ENCODE results near the gene WNT7B. TPM values are rescaled to one million over a fixed set of nuclear protein-coding genes. Genes with fewer than 3 reads are reported as not detected.

Gene WNT7B
- total RNA-seq, 1 experiment from 2014 or later: 0.57 TPM

GRCh38 chr22:46008836-46009596, 32.1 kb upstream of the WNT7B start:
- no peaks in the 10 kb centered on the region for H3K9me3 Mint-ChIP-seq (ENCODE audit: unreplicated experiment)
- H3K4me3 Mint-ChIP-seq (ENCODE audit: unreplicated experiment): no peak overlapping the region
- H3K27me3 ChIP-seq (replicated peaks; ENCODE audit: control insufficient read depth, insufficient read depth, low read length): no peaks in the 10 kb centered on the region
- H3K4me3 ChIP-seq (ENCODE audit: low read depth, low read length): no peak overlapping the region
- H3K4me1 Mint-ChIP-seq (ENCODE audit: low read depth, unreplicated experiment): no peaks in the 10 kb centered on the region
- ChIA-PET POLR2A (interaction anchor here (0.6 kb wide), 1 partner anchor 193 kb away, joined by 3 read pairs; no protein-coding TSS in a partner anchor), CTCF (interaction anchor here (1.4 to 4.2 kb wide), 2 partner anchors 13 to 28 kb away, joined by 3 to 33 read pairs; no protein-coding TSS in a partner anchor)
- no peak overlapping the region for H3K27ac Mint-ChIP-seq (ENCODE audit: unreplicated experiment)
- H3K36me3 Mint-ChIP-seq (ENCODE audit: insufficient read depth, unreplicated experiment): peaks cover 8% of the 10 kb centered on the region
- H3K9me3 ChIP-seq: 0 out of 2 replicates have a peak, but pooled peaks cover 5% of the 10 kb centered on the region
- no TSS peak for BruUV-seq (replicated peaks)
- no peak for TF ChIP-seq CTCF (IDR thresholded peaks at IDR 0.05; ENCODE audit: insufficient read depth in 1 of 2, low read depth in 1 of 2, low read length in 1 of 2, severe bottlenecking in 1 of 2, unreplicated experiment in 1 of 2)
- H3K27me3 Mint-ChIP-seq (ENCODE audit: insufficient read depth, unreplicated experiment): no peaks in the 10 kb centered on the region
- no peaks in the 10 kb centered on the region for H3K36me3 ChIP-seq (ENCODE audit: control insufficient read depth, insufficient read depth, low read length)
- intact Hi-C loops (cut with micrococcal nuclease; ENCODE audit: unreplicated experiment): no loop called here
- H3K4me1 ChIP-seq: peaks cover 17% of the 10 kb centered on the region
- no peak for DNase-seq

GRCh38 chr22:46008291-46008690, 31.3 kb upstream of the WNT7B start:
- ChIA-PET CTCF (interaction anchor here (1.2 to 4.2 kb wide), 3 partner anchors 13 to 108 kb away, joined by 3 to 33 read pairs (median 4); no protein-coding TSS in a partner anchor), POLR2A (interaction anchor here (0.6 kb wide), 1 partner anchor 192 kb away, joined by 3 read pairs; no protein-coding TSS in a partner anchor)
- Mint-ChIP-seq H3K9me3 (ENCODE audit: unreplicated experiment) (no peaks in the 10 kb centered on the region), H3K36me3 (ENCODE audit: insufficient read depth, unreplicated experiment) (peaks cover under 1% of the 10 kb centered on the region), H3K4me3 (ENCODE audit: unreplicated experiment) (no peak overlapping the region), H3K27me3 (ENCODE audit: insufficient read depth, unreplicated experiment) (no peaks in the 10 kb centered on the region), H3K27ac (ENCODE audit: unreplicated experiment) (no peak overlapping the region), H3K4me1 (ENCODE audit: low read depth, unreplicated experiment) (no peaks in the 10 kb centered on the region)
- H3K36me3 ChIP-seq (ENCODE audit: control insufficient read depth, insufficient read depth, low read length): no peaks in the 10 kb centered on the region
- no peak for TF ChIP-seq CTCF (IDR thresholded peaks at IDR 0.05; ENCODE audit: insufficient read depth in 1 of 2, low read depth in 1 of 2, low read length in 1 of 2, severe bottlenecking in 1 of 2, unreplicated experiment in 1 of 2)
- H3K4me3 ChIP-seq (ENCODE audit: low read depth, low read length): no peak overlapping the region
- H3K27me3 ChIP-seq (replicated peaks; ENCODE audit: control insufficient read depth, insufficient read depth, low read length): no peaks in the 10 kb centered on the region
- peaks cover 17% of the 10 kb centered on the region for H3K4me1 ChIP-seq
- BruUV-seq (replicated peaks): no TSS peak
- H3K9me3 ChIP-seq: 0 out of 2 replicates have a peak, but pooled peaks cover 5% of the 10 kb centered on the region
- intact Hi-C loops (cut with micrococcal nuclease; ENCODE audit: unreplicated experiment): no loop called here
- DNase-seq: no peak

- H3K27me3 ChIP-seq (replicated peaks; ENCODE audit: control insufficient read depth, insufficient read depth, low read length): no peaks in the 10 kb centered on the region
- TF ChIP-seq CTCF (IDR thresholded peaks at IDR 0.05; ENCODE audit: insufficient read depth in 1 of 2, low read depth in 1 of 2, low read length in 1 of 2, severe bottlenecking in 1 of 2, unreplicated experiment in 1 of 2): no peak
- no peaks in the 10 kb centered on the region for H3K36me3 Mint-ChIP-seq (ENCODE audit: insufficient read depth, unreplicated experiment)
- H3K36me3 ChIP-seq (ENCODE audit: control insufficient read depth, insufficient read depth, low read length): no peaks in the 10 kb centered on the region
- H3K27ac Mint-ChIP-seq (ENCODE audit: unreplicated experiment): no peak overlapping the region
- H3K9me3 ChIP-seq: 0 out of 2 replicates have a peak, but pooled peaks cover 5% of the 10 kb centered on the region
- H3K27me3 Mint-ChIP-seq (ENCODE audit: insufficient read depth, unreplicated experiment): no peaks in the 10 kb centered on the region
- no peak for DNase-seq
- ChIA-PET CTCF (interaction anchor here (0.6 to 4.2 kb wide), 3 partner anchors 12 to 109 kb away, joined by 3 to 33 read pairs (median 4); no protein-coding TSS in a partner anchor), POLR2A (no interaction called here)
- no peaks in the 10 kb centered on the region for H3K4me1 Mint-ChIP-seq (ENCODE audit: low read depth, unreplicated experiment)
- intact Hi-C loops (cut with micrococcal nuclease; ENCODE audit: unreplicated experiment): no loop called here
- no TSS peak for BruUV-seq (replicated peaks)
- peaks cover 12% of the 10 kb centered on the region for H3K4me1 ChIP-seq
- H3K4me3 Mint-ChIP-seq (ENCODE audit: unreplicated experiment): no peak overlapping the region
- H3K9me3 Mint-ChIP-seq (ENCODE audit: unreplicated experiment): no peaks in the 10 kb centered on the region
- no peak overlapping the region for H3K4me3 ChIP-seq (ENCODE audit: low read depth, low read length)
These were observed 30.9 kb upstream of the WNT7B start for GRCh38 chr22:46007848-46008261.

Data from Caco-2 (cell line).